Erythroblast (primary cell): ENCODE data around the gene CENPF.

Experiments used
- DNase-seq, 2 experiments: peaks; one replicate each; lab custom pipeline; 2025; lab: John Stamatoyannopoulos, UW
- GATA1 ChIP-seq: IDR thresholded peaks from 2 replicates; pipeline ENCODE4 v1.6.1; 2011; ENCODE audit warnings: low read depth, mild to moderate bottlenecking, control low read depth, low read length, moderate library complexity
- POLR2A ChIP-seq: IDR thresholded peaks from 2 replicates; pipeline ENCODE4 v1.6.1; 2011; ENCODE audit warnings: mild to moderate bottlenecking, low read length

CENPF gene

GRCh38 chr1:214700437-214700836 is 97.4 kb downstream of the CENPF start:
- DNase-seq: no peak
- TF ChIP-seq GATA1 (no peak), POLR2A (no peak)

GRCh38 chr1:214702556-214702955 is 99.6 kb downstream of the CENPF start:
- no peak for DNase-seq
- no peak for TF ChIP-seq GATA1
- TF ChIP-seq POLR2A: no peak

DNA sequence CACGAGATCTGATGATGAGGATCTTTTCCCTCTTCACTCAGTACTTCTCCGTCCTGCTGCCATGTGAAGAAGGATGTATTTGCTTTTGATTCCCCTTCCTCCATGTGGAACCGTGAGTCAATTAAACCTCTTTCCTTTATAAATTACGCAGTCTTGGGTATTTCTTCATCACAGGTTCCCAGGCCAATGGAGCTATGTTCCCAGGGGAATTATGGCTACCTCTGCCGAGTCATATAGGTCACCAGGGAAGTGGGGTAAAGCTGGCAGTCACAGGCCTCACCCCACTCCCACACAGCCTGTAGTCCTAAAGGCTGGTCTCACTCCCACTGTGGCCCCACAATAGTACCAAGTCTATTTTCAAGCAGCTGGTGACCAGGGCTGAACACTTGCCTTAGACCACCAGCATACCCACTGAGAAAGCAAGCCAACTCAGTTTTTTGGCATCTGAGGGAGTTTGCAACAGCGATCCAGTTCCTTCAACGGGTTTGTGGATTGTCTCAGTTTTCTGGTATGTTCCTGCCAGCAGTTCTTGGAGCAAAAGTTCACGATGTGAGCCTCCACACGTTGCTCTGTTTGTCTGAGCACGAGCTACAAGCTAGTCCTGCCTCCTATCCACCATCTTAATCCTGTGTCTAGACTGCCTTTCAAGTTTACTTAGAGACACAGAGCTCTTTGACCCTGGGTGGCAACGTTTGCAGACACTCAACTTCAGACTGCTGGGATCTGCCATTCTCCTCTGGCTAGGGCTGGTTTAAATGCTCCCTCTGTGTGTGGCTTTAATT is 104.5 kb downstream of the CENPF start:
- no peak for DNase-seq
- TF ChIP-seq GATA1: no peak
- no peak for TF ChIP-seq POLR2A

DNA sequence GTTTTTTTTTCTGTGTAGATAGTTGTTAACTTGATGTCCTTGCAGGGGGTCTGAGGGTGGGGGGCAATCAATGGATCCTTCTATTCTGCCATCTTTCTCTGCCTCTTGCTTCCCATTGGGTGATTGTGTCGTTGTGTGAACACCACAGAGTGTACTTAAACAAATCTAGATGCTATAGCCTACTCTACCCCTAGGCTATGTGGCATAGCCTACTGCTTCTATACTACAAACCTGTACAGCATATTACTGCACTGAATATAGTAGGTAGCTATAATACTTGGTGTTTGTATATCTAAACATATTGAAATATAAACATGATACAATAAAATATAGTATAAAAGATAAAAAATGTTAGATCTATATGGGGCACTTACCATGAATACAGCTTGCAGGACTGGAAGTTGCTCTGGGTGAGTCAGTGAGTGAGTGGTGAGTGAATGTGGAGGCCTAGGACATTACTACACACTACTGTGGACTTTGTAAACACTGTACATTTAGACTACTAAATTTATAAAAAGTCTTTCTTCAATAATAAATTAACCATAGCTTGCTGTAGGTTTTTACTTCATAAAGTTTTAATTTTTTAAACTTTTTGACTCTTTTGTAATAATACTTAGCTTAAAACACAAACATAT is 105.4 kb downstream of the CENPF start:
- no peak for TF ChIP-seq POLR2A
- TF ChIP-seq GATA1: no peak
- DNase-seq: no peak

- TF ChIP-seq POLR2A (no peak), GATA1 (no peak)
- DNase-seq: no peak
Observed at GRCh38 chr1:214709241-214709640, 106.2 kb downstream of the CENPF start.

DNA sequence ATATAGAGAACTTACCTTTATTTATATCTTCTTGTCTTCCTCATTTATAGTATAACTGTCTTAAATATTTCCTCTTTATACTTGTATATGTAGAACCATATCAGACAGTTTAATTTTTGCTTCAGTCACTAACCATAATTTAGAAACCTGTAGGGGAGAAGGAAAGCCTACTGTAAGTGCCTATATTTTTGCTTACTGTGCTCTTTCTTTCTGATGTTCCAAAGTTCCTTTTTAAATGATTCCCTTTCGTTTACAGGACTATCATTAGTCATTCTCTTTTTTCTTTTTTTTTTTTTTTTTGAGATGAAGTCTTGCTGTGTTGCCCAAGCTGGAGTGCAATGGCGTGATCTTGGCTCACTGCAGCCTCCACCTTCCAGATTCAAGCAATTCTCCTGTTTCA is 109.7 kb downstream of the CENPF start:
- TF ChIP-seq GATA1 (no peak), POLR2A (no peak)
- DNase-seq: no peak
